HCT116 (cell line): ENCODE measurements around the gene MCRIP1. TPM values are rescaled to one million over a fixed set of nuclear protein-coding genes. Genes with fewer than 3 reads are reported as not detected.
"Not testable (repeated sequence)": the region's sequence is repeated elsewhere in the genome, so short reads cannot be mapped to it uniquely, and the experiment has no call there.

Experiments used
- ATAC-seq: fragments of 200-7000 bp; cut with Tn5 transposase; 2 replicates; pipeline ENCODE4 v1.9.1; 2020; ENCODE audit warnings: mild to moderate bottlenecking, moderate library complexity
- BruUV-seq: library from RNA; stranded (reverse); fragments of 400-500 nt; replicated peaks from 2 replicates; lab custom pipeline; 2021; lab: Mats Ljungman, UMichigan
- CTCF ChIA-PET: fragments of 300-600 bp; sonication (Branson Sonifier 250); formaldehyde crosslinking; loops from one replicate; lab custom pipeline; 2021; ENCODE audit warnings: antibody characterized with exemption; lab: Charles Lee
- POLR2A ChIA-PET: fragments of 300-600, 350-600 bp; sonication (Branson Sonifier 250); formaldehyde crosslinking; loops from one replicate; lab custom pipeline; 2021; ENCODE audit warnings: antibody characterized with exemption; lab: Charles Lee
- RAD21 ChIA-PET, 2 experiments: fragments of 300-600 bp; sonication (Branson Sonifier 250); formaldehyde crosslinking; loops; one replicate each; lab custom pipeline; 2023; ENCODE audit warnings: low total read pairs in 2 of 2; ENCODE audit not compliant: uncharacterized antibody in 2 of 2, unreplicated experiment in 2 of 2, low non-redundant PET in 1 of 2; lab: Charles Lee
- DNase-seq: peaks from one replicate; pipeline ENCODE4 v3.0.0-alpha.2; 2010; ENCODE audit warnings: low read depth, low spot score
- H2AFZ ChIP-seq: fragments of 200-600 bp; shearing (Covaris generic), sonication (generic); 2 replicates; pipeline ENCODE4 v1.6.1; 2017; ENCODE audit warnings: low read depth, mixed run types, mixed read lengths, antibody characterized with exemption, low read length; ENCODE audit not compliant: poor library complexity, severe bottlenecking
- H3K27ac ChIP-seq: 2 replicates; pipeline ENCODE4 v1.5.1; 2012; ENCODE audit warnings: low read depth, low read length
- H3K27me3 ChIP-seq: fragments of 200-600 bp; sonication (generic); 2 replicates; pipeline ENCODE4 v1.6.1; 2016; ENCODE audit warnings: mixed run types, low read length, mixed read lengths; ENCODE audit not compliant: insufficient read depth
- H3K36me3 ChIP-seq, 2 experiments: fragments of 200-500 bp in 1 of 2; fragments of 200-600 bp in 1 of 2; sonication (Bioruptor generic) in 1 of 2; sonication (generic) in 1 of 2; 2 replicates each; pipeline versions ENCODE4 v1.5.1 to v1.6.1; 2014 to 2016; ENCODE audit warnings: low read length in 2 of 2, inconsistent platforms in 1 of 2, mixed read lengths in 1 of 2, mixed run types in 1 of 2; ENCODE audit not compliant: insufficient read depth in 2 of 2, control insufficient read depth in 1 of 2
- H3K4me1 ChIP-seq, 2 experiments: fragments of 200-600 bp in 1 of 2; sonication (generic) in 1 of 2; 2 replicates each; pipeline versions ENCODE4 v1.5.1 to v1.6.1; 2012 to 2017; ENCODE audit warnings: low read length in 2 of 2, inconsistent platforms in 1 of 2, mild to moderate bottlenecking in 1 of 2, mixed read lengths in 1 of 2, mixed run types in 1 of 2, moderate library complexity in 1 of 2; ENCODE audit not compliant: insufficient read depth in 2 of 2, control insufficient read depth in 1 of 2
- H3K4me2 ChIP-seq: fragments of 200-600 bp; sonication (generic); 2 replicates; pipeline ENCODE4 v1.6.1; 2017; ENCODE audit warnings: mixed run types, low read length, mixed read lengths
- H3K4me3 ChIP-seq, 2 experiments: fragments of 200-600 bp in 1 of 2; sonication (generic) in 1 of 2; replicated peaks in 1 of 2; 2 replicates each; pipeline ENCODE4 v1.5.1; 2011 to 2016; ENCODE audit warnings: low read length in 2 of 2, control low read depth in 1 of 2, low read depth in 1 of 2, mild to moderate bottlenecking in 1 of 2, mixed read lengths in 1 of 2, mixed run types in 1 of 2
- H3K79me2 ChIP-seq: fragments of 200-600 bp; sonication (generic); 2 replicates; pipeline ENCODE4 v1.6.1; 2017; ENCODE audit warnings: mild to moderate bottlenecking, mixed run types, low read length, moderate library complexity, mixed read lengths; ENCODE audit not compliant: insufficient read depth
- H3K9ac ChIP-seq: fragments of 200-600 bp; sonication (generic); 2 replicates; pipeline ENCODE4 v1.6.1; 2016; ENCODE audit warnings: low read length, mixed read lengths
- H3K9me2 ChIP-seq: fragments of 200-600 bp; sonication (generic), shearing (Covaris generic); 2 replicates; pipeline ENCODE4 v1.6.1; 2017; ENCODE audit warnings: mixed run types, mild to moderate bottlenecking, moderate library complexity; ENCODE audit not compliant: insufficient read depth
- H3K9me3 ChIP-seq, 2 experiments: fragments of 200-500 bp in 1 of 2; fragments of 200-600 bp in 1 of 2; sonication (Bioruptor generic) in 1 of 2; sonication (generic) in 1 of 2; 2 replicates each; pipeline ENCODE4 v1.6.1; 2014 to 2017; ENCODE audit warnings: low read length in 2 of 2, mixed read lengths in 2 of 2, inconsistent platforms in 1 of 2, low read depth in 1 of 2, mild to moderate bottlenecking in 1 of 2, mixed run types in 1 of 2, moderate library complexity in 1 of 2; ENCODE audit not compliant: control insufficient read depth in 1 of 2, insufficient read depth in 1 of 2
- H4K20me1 ChIP-seq: fragments of 200-600 bp; sonication (generic), shearing (Covaris generic); 2 replicates; pipeline ENCODE4 v1.6.1; 2017; ENCODE audit warnings: mixed run types, mild to moderate bottlenecking, moderate library complexity; ENCODE audit not compliant: insufficient read depth
- CBX3 ChIP-seq: IDR thresholded peaks from 2 replicates; pipeline ENCODE4 v1.6.1; 2012; ENCODE audit warnings: low read depth
- EGR1 ChIP-seq: IDR thresholded peaks from 2 replicates; pipeline ENCODE4 v1.6.1; 2012; ENCODE audit warnings: low read depth
- ELF1 ChIP-seq: IDR thresholded peaks from 2 replicates; pipeline ENCODE4 v1.6.1; 2012; ENCODE audit warnings: low read depth, borderline replicate concordance
- EZH2phosphoT487 ChIP-seq: fragments of 200-600 bp; IDR thresholded peaks from 2 replicates; pipeline ENCODE4 v1.6.1; 2018; ENCODE audit warnings: antibody characterized with exemption, borderline replicate concordance
- MAX ChIP-seq: IDR thresholded peaks from 2 replicates; pipeline ENCODE4 v1.6.1; 2012
- POLR2A ChIP-seq: IDR thresholded peaks from 2 replicates; pipeline ENCODE4 v1.7.0; 2011; ENCODE audit warnings: borderline replicate concordance; ENCODE audit not compliant: insufficient read depth, insufficient read length; ENCODE audit errors: extremely low read depth
- RAD21 ChIP-seq: IDR thresholded peaks from 2 replicates; pipeline ENCODE4 v1.6.1; 2012; ENCODE audit warnings: low read depth, mild to moderate bottlenecking
- REST ChIP-seq: IDR thresholded peaks from 2 replicates; pipeline ENCODE4 v1.6.1; 2012; ENCODE audit warnings: low read depth
- SIN3A ChIP-seq: IDR thresholded peaks from 2 replicates; pipeline ENCODE4 v1.6.1; 2012; ENCODE audit warnings: low read depth
- SP1 ChIP-seq: IDR thresholded peaks from 2 replicates; pipeline ENCODE4 v1.6.1; 2012; ENCODE audit warnings: low read depth
- SRF ChIP-seq: IDR thresholded peaks from 2 replicates; pipeline ENCODE4 v1.6.1; 2012; ENCODE audit warnings: low read depth
- TCF7L2 ChIP-seq: IDR thresholded peaks from 2 replicates; pipeline ENCODE4 v1.7.0; 2011; ENCODE audit warnings: borderline replicate concordance, inconsistent platforms; ENCODE audit not compliant: insufficient read depth, insufficient read length; ENCODE audit errors: extremely low read depth
- YY1 ChIP-seq: IDR thresholded peaks from 2 replicates; pipeline ENCODE4 v1.6.1; 2011; ENCODE audit warnings: low read length, low read depth, moderate library complexity, mild to moderate bottlenecking; ENCODE audit not compliant: insufficient replicate concordance; ENCODE audit errors: extremely low read depth
- ZNF274 ChIP-seq: fragments of 200-500 bp; sonication (Bioruptor generic); IDR thresholded peaks from 2 replicates; pipeline ENCODE4 v1.6.1; 2014; ENCODE audit warnings: mild to moderate bottlenecking, low read depth, low read length, inconsistent platforms
- intact Hi-C: fragments of 100-400 bp; cut with micrococcal nuclease; formaldehyde crosslinking; loops from 2 replicates; pipeline ENCODE4 v1.10.0; 2022
- total RNA-seq: library from RNA; stranded (reverse); gene quantifications from one replicate; pipeline ENCODE4 v1.2.1, GENCODE V29; 2021; ENCODE audit not compliant: unreplicated experiment
- TF ChIP-seq, protein P1 (sequence below): IDR thresholded peaks from 2 replicates; pipeline ENCODE4 v1.6.1; 2012

Gene MCRIP1
- total RNA-seq, 1 experiment from 2014 or later = 59.2 TPM

DNA sequence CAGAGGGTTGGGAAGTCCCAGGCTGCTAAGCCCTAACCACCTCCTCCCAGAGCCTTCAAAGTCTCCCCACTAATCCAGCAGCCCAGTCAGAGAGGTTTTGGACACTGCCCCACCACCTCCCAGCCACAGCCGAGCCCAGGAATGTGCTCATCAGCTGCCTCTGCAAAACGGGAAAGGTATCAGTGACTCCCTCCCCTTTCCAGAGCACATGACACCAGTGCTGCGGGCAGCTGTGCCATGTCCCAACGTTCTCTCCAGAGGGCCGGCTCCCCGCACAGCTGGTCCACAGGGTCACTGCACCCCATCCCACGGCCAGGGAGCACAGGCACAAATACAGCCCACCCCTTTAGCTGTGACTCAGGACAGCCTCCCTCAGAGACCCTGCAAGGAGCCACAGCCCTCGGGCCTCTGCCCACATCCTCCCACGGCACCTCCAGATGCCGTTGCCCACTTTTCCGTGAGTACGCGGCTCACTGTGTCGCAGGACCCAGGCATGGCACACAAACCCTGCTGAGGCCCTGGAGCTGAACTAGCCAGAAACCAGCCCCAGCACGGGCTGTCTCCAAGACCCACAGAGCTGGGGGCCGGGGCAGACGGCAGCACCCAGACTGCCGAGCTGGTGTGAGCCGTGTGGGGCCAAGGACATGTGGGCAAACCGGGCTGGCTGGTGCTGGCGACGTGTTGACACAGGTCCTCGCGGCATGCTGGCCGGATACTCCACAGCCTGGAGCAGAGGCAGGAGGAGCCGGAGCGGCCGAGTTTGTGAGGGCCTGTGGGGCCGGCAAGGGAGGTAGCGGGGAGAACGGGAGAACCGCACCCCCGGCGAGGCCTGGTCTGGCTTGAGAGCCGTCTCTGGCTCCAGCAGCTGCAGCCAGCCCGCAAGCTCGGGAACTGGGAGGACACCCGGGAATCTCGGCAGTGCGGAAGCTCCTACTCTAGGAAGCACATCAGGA lies 8.0 kb upstream of the MCRIP1 start:
- POLR2A ChIA-PET = interaction anchor here (0.9 kb wide), 1 partner anchor 12 kb away, joined by 3 read pairs; no protein-coding TSS in a partner anchor
- intact Hi-C loops = no loop called here
- H3K36me3 ChIP-seq = peaks cover 18 to 30% of the 10 kb centered on the region in 2 experiments; a peak in 3 of 4 replicates
- H3K4me1 ChIP-seq = no peaks in the 10 kb centered on the region
- CTCF ChIA-PET = no interaction called here
- no peak overlapping the region for H3K4me2 ChIP-seq
- H3K9ac ChIP-seq = no peak overlapping the region
- H4K20me1 ChIP-seq = no peaks in the 10 kb centered on the region
- DNase-seq (no peak), ATAC-seq (no peak)
- no peak overlapping the region for H3K4me3 ChIP-seq
- BruUV-seq = no TSS peak
- H3K9me2 ChIP-seq = no peaks in the 10 kb centered on the region
- H3K9me3 ChIP-seq = no peaks in the 10 kb centered on the region
- H2AFZ ChIP-seq = no peak overlapping the region
- TF ChIP-seq SIN3A (no peak), MAX (no peak), CBX3 (no peak), SRF (no peak), RAD21 (no peak), POLR2A (no peak), EZH2phosphoT487 (no peak), SP1 (no peak), YY1 (no peak), ELF1 (no peak), TCF7L2 (no peak), EGR1 (no peak), ZNF274 (no peak), REST (no peak)
- TF ChIP-seq, protein P1, sequence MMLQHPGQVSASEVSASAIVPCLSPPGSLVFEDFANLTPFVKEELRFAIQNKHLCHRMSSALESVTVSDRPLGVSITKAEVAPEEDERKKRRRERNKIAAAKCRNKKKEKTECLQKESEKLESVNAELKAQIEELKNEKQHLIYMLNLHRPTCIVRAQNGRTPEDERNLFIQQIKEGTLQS = no peak
- TF ChIP-seq, all 23 proteins: peak for 0
- Histone ChIP-seq H3K27ac (no peak overlapping the region; the same call in 1 of the 2 replicates), H3K27me3 (no peaks in the 10 kb centered on the region), H3K79me2 (no peaks in the 10 kb centered on the region)
- RAD21 ChIA-PET = interaction anchor here in 1 of 2 experiments (0.6 kb wide), 1 partner anchor 157 kb away, joined by 4 read pairs; the partner anchor contains the start of genes ARL16 and HGS

GRCh38 chr17:81840059-81840458 lies 7.0 kb upstream of the MCRIP1 start:
- not testable (repeated sequence) for H4K20me1 ChIP-seq

More at GRCh38 chr17:81840059-81840458, 7.0 kb upstream of the MCRIP1 start:
- H2AFZ ChIP-seq, H3K4me3 ChIP-seq, H3K4me2 ChIP-seq, RAD21 ChIA-PET, BruUV-seq, DNase-seq, H3K27ac ChIP-seq, H3K79me2 ChIP-seq, H3K9me3 ChIP-seq, POLR2A ChIA-PET, H3K27me3 ChIP-seq, CTCF ChIA-PET, H3K9me2 ChIP-seq, H3K4me1 ChIP-seq, H3K9ac ChIP-seq, ATAC-seq, intact Hi-C loops: not testable (repeated sequence)
- H3K36me3 ChIP-seq = peaks cover 8 to 21% of the 10 kb centered on the region in 2 experiments; a peak in 3 of 4 replicates
